Stimulated activated CD4-positive, alpha-beta T cell treated with anti-CD3 and anti-CD28 coated beads, Interleukin-1b, Interleukin-23, amount 100 ng/mL, for 48 hours (primary cell): Measurements from ENCODE around the gene HRH4.

Experiments used
- DNase-seq: peaks from one replicate; pipeline ENCODE4 v3.0.0-alpha.2; 2020

Gene HRH4

DNA sequence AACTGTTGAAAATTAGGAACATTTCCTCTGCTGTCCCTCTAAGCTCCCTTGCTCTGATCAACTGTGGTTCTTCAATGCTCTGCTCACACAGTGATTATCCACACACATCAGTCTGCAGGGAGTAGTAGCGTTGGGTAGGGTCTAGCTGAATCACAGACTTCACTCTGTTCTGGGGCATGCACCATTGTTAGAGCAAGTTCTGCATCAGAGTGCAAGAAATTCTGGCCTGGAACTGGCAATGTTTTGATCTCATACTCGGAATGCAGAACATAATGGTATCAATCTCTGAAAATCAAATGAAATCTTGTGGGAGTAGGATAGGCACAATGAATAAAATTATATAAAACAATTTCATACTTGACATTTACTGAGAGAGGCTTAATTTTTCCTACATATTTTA lies 55.3 kb downstream of the HRH4 start:
- DNase-seq, result no peak

DNA sequence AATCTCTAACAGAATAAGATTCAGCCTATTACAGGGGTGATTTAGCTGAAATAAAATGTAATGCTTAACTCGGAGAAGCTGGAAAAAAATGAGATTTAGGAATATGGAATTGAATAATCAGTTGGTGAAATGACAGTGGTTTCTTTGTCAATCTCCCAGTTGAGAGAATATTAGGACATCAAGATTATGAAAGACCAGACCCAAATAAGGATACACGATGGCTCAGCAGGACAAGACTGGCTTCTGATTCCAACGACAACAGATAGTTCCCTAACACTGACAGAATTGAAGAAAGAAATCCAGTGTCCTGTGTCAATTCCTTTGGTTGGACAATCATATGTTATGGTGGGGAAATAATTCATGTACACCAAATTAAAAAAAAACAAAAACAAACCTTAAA lies 55.8 kb downstream of the HRH4 start:
- no peak for DNase-seq

DNA sequence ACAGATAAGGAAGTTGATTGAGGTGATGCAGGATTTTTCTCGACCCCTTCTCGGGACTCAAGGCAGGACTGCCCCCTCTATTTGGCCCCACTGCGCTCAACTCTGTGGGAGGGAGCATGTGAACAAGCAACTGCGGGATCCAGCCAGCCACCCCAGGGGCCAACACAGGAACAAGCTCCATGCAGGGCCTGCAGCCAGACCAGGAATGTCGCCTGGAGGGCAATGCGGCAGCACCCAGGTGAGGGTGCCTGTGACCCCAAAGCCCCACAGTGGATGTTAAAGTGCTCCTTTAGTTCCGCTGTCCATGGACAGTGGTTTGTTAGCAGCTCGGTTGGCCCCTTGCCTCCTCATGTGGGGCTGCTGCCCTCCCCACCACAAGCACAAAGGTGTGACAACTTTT lies 57.1 kb downstream of the HRH4 start:
- DNase-seq, result no peak

GRCh38 chr18:24518596-24518995 lies 58.2 kb downstream of the HRH4 start:
- DNase-seq, result no peak
